VCaP (cell line): Measurements from ENCODE around the gene KRT8.
"Not testable (repeated sequence)": the region's sequence is repeated elsewhere in the genome, so short reads cannot be mapped to it uniquely, and the experiment has no call there.

Source experiments
- H3K27ac ChIP-seq: fragments of 450-650 bp; 2 replicates; pipeline ENCODE4 v1.5.1; 2017
- TF ChIP-seq, protein P1 (sequence below): fragments of 450-650 bp; conservative IDR thresholded peaks from 2 replicates; pipeline ENCODE4 v1.5.1; 2017; ENCODE audit warnings: mild to moderate bottlenecking, moderate library complexity

The KRT8 gene

DNA sequence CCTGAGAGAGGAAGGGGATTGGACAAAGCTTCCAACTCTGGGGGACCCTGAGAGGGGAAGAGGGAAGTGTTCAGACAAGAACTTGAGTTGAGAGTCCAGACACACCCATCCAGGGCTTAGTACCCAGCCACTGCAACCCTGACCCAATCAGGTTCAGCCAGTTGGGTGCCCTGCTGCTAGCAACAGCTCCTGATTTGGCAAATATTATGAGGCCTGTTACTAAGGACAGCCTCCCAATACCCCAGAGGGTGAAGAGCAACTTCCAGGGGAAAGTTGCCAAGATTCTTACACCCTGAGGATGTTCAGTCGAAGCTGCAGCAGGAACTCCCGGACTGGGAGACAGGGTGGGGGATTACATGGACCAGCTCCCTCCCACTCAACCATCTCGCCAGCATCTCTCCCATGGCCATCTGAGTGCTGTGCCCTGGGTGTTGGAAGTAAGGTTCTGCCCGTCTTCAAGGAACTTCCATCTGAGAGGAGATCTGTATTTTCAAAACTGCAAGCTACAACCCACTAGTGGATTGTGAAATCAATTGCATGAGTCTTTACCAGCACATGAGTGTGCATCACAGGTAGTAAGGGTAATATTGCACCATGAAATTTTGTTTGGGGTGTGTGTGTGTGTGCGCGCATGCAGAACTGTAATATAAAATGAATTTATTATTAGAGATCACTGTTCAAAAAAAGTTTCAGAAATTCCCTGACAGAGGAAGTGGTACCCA is 44.6 kb downstream of the KRT8 start:
- TF ChIP-seq, protein P1, sequence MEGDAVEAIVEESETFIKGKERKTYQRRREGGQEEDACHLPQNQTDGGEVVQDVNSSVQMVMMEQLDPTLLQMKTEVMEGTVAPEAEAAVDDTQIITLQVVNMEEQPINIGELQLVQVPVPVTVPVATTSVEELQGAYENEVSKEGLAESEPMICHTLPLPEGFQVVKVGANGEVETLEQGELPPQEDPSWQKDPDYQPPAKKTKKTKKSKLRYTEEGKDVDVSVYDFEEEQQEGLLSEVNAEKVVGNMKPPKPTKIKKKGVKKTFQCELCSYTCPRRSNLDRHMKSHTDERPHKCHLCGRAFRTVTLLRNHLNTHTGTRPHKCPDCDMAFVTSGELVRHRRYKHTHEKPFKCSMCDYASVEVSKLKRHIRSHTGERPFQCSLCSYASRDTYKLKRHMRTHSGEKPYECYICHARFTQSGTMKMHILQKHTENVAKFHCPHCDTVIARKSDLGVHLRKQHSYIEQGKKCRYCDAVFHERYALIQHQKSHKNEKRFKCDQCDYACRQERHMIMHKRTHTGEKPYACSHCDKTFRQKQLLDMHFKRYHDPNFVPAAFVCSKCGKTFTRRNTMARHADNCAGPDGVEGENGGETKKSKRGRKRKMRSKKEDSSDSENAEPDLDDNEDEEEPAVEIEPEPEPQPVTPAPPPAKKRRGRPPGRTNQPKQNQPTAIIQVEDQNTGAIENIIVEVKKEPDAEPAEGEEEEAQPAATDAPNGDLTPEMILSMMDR: no peak

DNA sequence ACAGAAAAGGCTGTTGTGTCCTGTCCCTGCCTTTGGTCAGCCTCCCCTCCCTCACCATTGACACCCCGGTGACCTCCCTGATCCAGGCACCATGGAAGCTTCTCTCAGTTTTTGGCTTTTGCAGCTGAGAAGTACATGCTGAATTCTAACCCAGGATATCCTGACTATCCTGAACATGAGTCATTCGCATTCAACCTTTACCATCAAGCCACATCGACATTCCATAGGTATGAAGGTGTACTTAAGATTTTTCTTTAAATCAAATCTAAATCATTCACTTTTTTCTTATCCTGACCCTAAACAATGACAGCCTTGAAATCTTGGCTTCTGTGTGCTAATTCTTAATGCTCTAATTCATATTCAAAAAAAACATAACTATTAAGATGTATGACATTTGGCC is 47.4 kb downstream of the KRT8 start:
- TF ChIP-seq, protein P1: no peak

More for the DNA sequence above, 44.6 kb downstream of the KRT8 start:
- H3K27ac ChIP-seq: no peak overlapping the region

DNA sequence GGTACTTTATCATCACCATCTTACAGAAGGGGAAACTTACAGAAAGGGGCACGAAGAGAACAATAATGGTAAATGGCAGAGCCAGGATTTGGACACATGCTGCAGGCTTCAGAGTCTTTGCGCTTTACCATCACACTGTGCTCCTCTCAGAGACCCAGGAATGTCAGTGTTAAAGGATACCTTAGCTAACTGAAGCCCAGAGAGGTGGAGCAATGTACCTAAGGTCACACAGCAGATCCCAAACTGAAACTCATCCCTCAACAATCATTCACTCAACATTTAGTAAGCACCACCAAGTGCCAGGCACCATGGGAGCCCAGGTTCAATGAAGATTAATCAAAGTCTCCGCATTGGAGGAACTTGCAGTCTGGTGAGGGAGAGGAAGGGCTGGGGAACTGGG is 48.1 kb downstream of the KRT8 start:
- H3K27ac ChIP-seq: no peak overlapping the region
- TF ChIP-seq, protein P1: no peak

More for the DNA sequence above, 47.4 kb downstream of the KRT8 start:
- H3K27ac ChIP-seq: no peak overlapping the region

DNA sequence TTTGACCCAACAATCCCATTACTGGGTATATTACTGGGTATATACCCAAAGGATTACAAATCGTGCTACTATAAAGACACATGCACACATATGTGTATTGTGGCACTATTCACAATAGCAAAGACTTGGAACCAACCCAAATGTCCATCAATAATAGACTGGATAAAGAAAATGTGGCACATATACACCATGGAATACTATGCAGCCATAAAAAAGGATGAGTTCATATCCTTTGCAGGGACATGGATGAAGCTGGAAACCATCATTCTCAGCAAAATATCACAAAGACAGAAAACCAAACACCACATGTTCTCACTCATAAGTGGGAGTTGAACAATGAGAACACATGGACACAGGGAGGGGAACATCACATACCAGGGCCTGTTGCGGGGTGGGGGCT is 48.8 kb downstream of the KRT8 start:
- H3K27ac ChIP-seq: not testable (repeated sequence)

DNA sequence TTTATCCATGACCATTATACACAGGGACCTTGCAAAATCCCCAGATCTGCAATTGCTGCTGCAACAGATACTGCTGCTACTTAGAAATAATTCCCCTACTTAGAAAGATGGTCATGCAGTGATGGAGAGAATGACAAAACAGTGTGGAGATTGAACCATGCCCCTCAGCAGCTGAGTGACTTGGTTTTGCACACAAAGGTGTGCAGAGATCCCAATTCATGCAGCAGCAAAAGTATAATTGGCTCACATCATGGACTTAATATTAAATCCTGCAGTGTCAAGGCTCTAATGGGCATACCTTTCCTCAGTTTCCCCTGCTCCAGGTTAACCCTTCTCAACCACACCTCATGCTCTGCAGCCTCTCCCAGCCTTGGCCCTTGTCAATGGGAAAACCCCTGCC is 53.1 kb downstream of the KRT8 start:
- TF ChIP-seq, protein P1: no peak
- H3K27ac ChIP-seq: no peak overlapping the region

DNA sequence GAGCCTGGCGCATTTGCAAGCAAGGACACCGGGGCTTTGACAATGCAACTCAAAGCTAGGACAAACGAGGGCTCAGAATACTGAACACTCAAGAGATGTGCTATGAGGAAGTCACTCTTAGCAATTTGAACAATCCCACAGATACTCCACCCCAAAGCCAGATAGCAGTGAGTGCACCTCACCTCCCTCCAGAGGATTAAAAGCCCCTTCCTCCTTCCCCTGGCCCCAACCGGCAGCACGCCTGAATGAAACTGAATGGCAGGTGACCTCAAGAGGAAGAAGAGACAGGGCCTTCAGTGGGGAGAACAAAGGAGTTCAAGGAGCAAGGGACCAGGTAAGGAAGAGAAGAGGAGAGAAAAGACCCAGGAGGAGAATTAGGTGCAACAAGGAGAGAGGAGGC is 54.2 kb downstream of the KRT8 start:
- no peak overlapping the region for H3K27ac ChIP-seq
- TF ChIP-seq, protein P1: no peak

DNA sequence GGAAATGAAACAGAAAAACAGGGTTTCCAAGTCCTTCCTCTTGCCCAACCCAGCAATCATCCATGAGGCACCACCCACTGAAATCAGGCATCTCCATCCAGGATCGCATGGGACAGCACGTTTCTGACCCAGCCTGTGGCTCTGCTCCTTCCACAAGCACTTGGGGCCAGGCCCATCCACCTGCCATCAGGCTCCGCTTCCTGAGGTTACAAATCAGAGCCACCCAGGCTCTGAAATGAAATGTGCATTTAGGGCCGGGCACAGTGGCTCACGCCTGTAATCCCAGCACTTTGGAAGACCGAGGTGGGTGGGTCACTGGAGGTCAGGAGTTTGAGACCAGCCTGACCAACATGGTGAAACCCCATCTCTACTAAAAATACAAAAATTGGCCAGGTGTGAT is 55.4 kb downstream of the KRT8 start:
- TF ChIP-seq, protein P1: no peak
- H3K27ac ChIP-seq: no peak overlapping the region

DNA sequence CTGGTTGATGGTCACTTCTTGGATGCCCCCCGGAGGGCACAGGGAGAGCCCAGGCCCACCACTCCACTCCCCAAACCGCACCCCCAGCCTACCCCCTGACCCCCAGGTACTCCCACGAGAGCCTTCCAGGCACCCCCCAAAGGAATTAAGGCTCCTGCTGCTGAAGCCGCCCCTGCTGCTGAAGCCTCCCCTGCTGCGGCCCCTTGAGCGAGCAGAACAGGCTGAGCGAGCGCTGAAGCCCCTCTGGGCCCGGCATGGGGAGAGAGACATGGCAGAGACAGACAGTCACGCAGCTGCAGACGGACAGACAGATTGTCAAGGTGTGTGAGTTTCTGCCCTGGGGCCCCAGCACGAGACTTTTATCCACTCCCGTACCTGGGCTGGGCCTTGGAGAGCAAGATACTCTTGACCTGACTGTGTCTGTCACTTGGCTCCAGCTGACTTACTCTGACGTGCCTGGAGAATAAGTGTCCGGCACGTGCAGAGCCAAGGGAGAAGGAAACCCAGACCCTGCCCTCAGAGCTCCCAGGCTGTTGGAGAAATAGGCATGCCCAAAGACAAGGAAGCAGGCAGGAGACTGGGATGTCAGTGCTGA is 56.1 kb downstream of the KRT8 start, which contains the start of gene KRT78:
KRT78 (minus strand) TSS at position 334 of the 595 bp plus-strand sequence; CDS start at position 270, 64 bp downstream.
- H3K27ac ChIP-seq: no peak within 1 kb of the TSS
- TF ChIP-seq, protein P1: no peak
